MM.1S (cell line): ENCODE data around the gene KCNMA1.

Experiments
- DNase-seq: peaks from one replicate; pipeline ENCODE4 v3.0.0-alpha.2; 2015
- H2AFZ ChIP-seq: fragments of 300-600 bp; sonication (generic); 2 replicates; pipeline ENCODE4 v1.6.0; 2016; ENCODE audit warnings: antibody characterized with exemption, low read length
- H3F3A ChIP-seq: fragments of 300-600 bp; sonication (generic); 2 replicates; pipeline ENCODE4 v1.6.1; 2016; ENCODE audit warnings: mild to moderate bottlenecking, antibody characterized with exemption, low read length, moderate library complexity, mixed read lengths; ENCODE audit not compliant: insufficient read depth
- H3K27ac ChIP-seq: fragments of 300-600 bp; sonication (generic); 2 replicates; pipeline ENCODE4 v1.5.1; 2016; ENCODE audit warnings: mild to moderate bottlenecking, low read length
- H3K27me3 ChIP-seq: fragments of 300-600 bp; sonication (generic); replicated peaks from 2 replicates; pipeline ENCODE4 v1.6.0; 2016; ENCODE audit warnings: low read length; ENCODE audit not compliant: insufficient read depth
- H3K36me3 ChIP-seq: fragments of 300-600 bp; sonication (generic); replicated peaks from 2 replicates; pipeline ENCODE4 v1.6.1; 2016; ENCODE audit warnings: mild to moderate bottlenecking, low read length, mixed read lengths; ENCODE audit not compliant: insufficient read depth
- H3K4me1 ChIP-seq: fragments of 300-600 bp; sonication (generic); 2 replicates; pipeline ENCODE4 v1.6.1; 2016; ENCODE audit warnings: low read length, mixed read lengths
- H3K4me2 ChIP-seq: fragments of 300-600 bp; sonication (generic); 2 replicates; pipeline ENCODE4 v1.6.0; 2016; ENCODE audit warnings: low read depth, low read length
- H3K4me3 ChIP-seq: fragments of 300-600 bp; sonication (generic); 2 replicates; pipeline ENCODE4 v1.5.1; 2016; ENCODE audit warnings: low read length, mixed read lengths
- H3K79me2 ChIP-seq: fragments of 300-600 bp; sonication (generic); 2 replicates; pipeline ENCODE4 v1.6.1; 2016; ENCODE audit warnings: mixed run types, low read length, mixed read lengths
- H3K9ac ChIP-seq: fragments of 300-600 bp; sonication (generic); 2 replicates; pipeline ENCODE4 v1.6.1; 2016; ENCODE audit warnings: low read length, mixed read lengths
- H3K9me2 ChIP-seq: fragments of 300-600 bp; sonication (generic); replicated peaks from 2 replicates; pipeline ENCODE4 v1.6.1; 2016; ENCODE audit warnings: mild to moderate bottlenecking, low read length, mixed read lengths; ENCODE audit not compliant: insufficient read depth
- H3K9me3 ChIP-seq: fragments of 300-600 bp; sonication (generic); replicated peaks from 2 replicates; pipeline ENCODE4 v1.6.1; 2016; ENCODE audit warnings: mild to moderate bottlenecking, low read length, mixed read lengths; ENCODE audit not compliant: insufficient read depth
- H4K20me1 ChIP-seq: fragments of 300-600 bp; sonication (generic); 2 replicates; pipeline ENCODE4 v1.6.1; 2016; ENCODE audit warnings: mild to moderate bottlenecking, low read length, moderate library complexity, mixed read lengths; ENCODE audit not compliant: insufficient read depth
- EZH2 ChIP-seq: fragments of 300-600 bp; sonication (generic); optimal IDR thresholded peaks from 2 replicates; pipeline ENCODE3; 2017; ENCODE audit warnings: low read depth, mild to moderate bottlenecking, antibody characterized with exemption, low read length, mixed read lengths
- EZH2phosphoT487 ChIP-seq: fragments of 300-600 bp; sonication (generic); IDR thresholded peaks from 2 replicates; pipeline ENCODE4 v1.6.1; 2018; ENCODE audit warnings: antibody characterized with exemption, low read length
- TF ChIP-seq, protein P1 (sequence below): fragments of 300-600 bp; sonication (generic); IDR thresholded peaks from 2 replicates; pipeline ENCODE4 v1.5.1; 2016; ENCODE audit warnings: antibody characterized with exemption, low read length, mixed read lengths

Gene KCNMA1

DNA sequence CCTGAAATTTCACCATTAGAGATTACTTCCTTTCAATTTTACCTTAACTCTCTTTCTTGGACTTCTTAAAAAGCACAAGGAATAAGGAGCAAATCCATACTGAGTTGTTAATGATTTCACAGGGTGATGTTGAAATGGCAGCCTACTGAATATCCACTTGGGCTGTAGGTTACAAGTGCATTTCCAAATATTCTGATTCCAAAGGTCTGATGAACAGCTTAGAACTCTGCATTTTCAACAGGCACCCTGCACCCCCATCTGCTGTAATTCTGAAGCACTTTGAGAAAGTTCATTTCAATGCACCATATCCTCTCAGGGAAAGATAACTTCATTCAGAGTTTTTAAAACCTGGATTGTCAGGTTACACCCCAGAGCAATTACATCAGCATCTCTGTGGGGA, 368.4 kb downstream of the KCNMA1 start:
- Histone ChIP-seq H2AFZ (no peak overlapping the region), H3K27ac (no peak overlapping the region), H3K9me2 (no peaks in the 10 kb centered on the region), H3K4me1 (peaks cover 6% of the 10 kb centered on the region), H3F3A (no peaks in the 10 kb centered on the region), H3K9me3 (no peaks in the 10 kb centered on the region), H4K20me1 (no peaks in the 10 kb centered on the region), H3K79me2 (no peaks in the 10 kb centered on the region), H3K9ac (no peak overlapping the region), H3K27me3 (no peaks in the 10 kb centered on the region), H3K4me2 (no peak overlapping the region), H3K36me3 (no peaks in the 10 kb centered on the region), H3K4me3 (no peak overlapping the region)
- no peak for TF ChIP-seq EZH2
- DNase-seq: no peak

DNA sequence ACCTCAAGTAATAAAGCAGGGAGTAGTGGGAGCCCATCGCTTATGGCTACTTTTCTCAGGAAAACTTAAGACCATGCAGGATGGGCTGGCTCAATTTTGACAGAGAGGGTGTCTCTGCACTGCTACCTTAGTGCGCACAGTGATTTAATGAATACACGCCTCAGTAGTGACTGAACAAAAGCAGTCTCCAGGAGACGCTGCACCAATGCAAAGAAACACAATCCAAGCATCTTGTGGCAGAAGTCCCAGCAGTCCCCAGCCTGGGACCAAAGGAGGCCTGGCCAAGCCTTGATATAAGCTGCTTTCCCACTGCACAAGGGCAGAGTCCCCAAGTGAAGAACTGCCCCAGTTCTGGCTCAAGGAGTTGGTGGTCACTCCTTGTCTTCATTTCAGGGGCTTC, 368.9 kb downstream of the KCNMA1 start:
- H3K9me2 ChIP-seq: no peaks in the 10 kb centered on the region
- H3K9ac ChIP-seq: no peak overlapping the region
- no peaks in the 10 kb centered on the region for H3K9me3 ChIP-seq
- H3F3A ChIP-seq: no peaks in the 10 kb centered on the region
- no peak overlapping the region for H3K4me3 ChIP-seq
- no peak overlapping the region for H3K4me2 ChIP-seq
- no peak overlapping the region for H2AFZ ChIP-seq
- no peaks in the 10 kb centered on the region for H3K79me2 ChIP-seq
- no peaks in the 10 kb centered on the region for H3K27me3 ChIP-seq
- H3K27ac ChIP-seq: no peak overlapping the region
- H4K20me1 ChIP-seq: no peaks in the 10 kb centered on the region
- TF ChIP-seq EZH2: no peak
- TF ChIP-seq, protein P1, sequence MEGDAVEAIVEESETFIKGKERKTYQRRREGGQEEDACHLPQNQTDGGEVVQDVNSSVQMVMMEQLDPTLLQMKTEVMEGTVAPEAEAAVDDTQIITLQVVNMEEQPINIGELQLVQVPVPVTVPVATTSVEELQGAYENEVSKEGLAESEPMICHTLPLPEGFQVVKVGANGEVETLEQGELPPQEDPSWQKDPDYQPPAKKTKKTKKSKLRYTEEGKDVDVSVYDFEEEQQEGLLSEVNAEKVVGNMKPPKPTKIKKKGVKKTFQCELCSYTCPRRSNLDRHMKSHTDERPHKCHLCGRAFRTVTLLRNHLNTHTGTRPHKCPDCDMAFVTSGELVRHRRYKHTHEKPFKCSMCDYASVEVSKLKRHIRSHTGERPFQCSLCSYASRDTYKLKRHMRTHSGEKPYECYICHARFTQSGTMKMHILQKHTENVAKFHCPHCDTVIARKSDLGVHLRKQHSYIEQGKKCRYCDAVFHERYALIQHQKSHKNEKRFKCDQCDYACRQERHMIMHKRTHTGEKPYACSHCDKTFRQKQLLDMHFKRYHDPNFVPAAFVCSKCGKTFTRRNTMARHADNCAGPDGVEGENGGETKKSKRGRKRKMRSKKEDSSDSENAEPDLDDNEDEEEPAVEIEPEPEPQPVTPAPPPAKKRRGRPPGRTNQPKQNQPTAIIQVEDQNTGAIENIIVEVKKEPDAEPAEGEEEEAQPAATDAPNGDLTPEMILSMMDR: no peak
- TF ChIP-seq EZH2phosphoT487: no peak
- no peaks in the 10 kb centered on the region for H3K36me3 ChIP-seq
- H3K4me1 ChIP-seq: peaks cover 10% of the 10 kb centered on the region
- no peak for DNase-seq

DNA sequence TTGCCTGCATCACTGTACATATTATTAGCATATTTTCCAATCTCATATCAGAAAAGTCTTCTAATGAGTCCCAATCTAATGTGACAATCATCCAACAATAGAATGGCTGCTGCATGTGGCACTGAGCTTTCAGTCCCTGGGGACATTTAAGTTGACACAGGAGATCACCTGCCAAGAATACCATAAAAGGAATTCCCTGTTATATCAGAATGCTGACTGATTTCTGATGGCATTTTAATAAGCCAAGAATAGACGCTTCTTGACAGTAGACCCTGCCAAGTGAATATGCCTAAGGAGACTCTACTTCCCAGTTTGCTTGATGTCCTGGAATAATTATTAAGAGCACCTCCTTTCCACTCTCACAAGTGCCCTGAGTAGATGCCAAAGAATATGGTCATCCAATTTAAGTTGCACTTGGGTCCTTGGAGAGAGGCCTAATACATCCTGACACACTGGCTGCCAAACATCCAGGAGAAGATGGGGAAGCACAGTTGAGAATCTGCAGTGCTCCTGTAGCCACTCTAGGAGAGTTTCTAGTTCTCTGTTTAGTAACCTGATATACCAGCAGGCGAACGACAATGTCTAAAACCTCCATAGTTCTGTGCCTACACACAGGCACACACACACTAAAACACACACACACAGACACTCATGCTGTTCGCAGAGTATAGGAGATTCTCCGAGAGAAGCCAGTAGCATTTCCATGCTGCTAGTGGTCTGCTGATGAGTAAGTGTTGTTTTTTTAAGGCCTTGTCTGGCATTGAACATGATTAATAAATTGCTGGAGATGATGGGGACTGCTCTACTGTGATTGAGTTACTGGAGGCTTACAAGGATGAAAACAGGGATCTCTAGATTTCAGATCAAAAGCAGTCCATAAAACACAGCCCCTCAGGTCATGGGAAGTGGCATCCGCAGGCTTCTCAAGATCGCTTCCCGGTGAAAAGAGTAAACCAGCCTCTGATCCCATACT, 369.6 kb downstream of the KCNMA1 start:
- DNase-seq: no peak
- TF ChIP-seq, protein P1: no peak
- TF ChIP-seq EZH2phosphoT487: no peak
- TF ChIP-seq EZH2: no peak
- Histone ChIP-seq H3F3A (no peaks in the 10 kb centered on the region), H3K9me3 (no peaks in the 10 kb centered on the region), H3K9me2 (no peaks in the 10 kb centered on the region), H3K4me2 (no peak overlapping the region), H3K27me3 (no peaks in the 10 kb centered on the region), H3K4me1 (peaks cover 14% of the 10 kb centered on the region), H3K9ac (no peak overlapping the region), H3K4me3 (no peak overlapping the region), H3K79me2 (no peaks in the 10 kb centered on the region), H2AFZ (no peak overlapping the region), H3K27ac (no peak overlapping the region), H4K20me1 (no peaks in the 10 kb centered on the region), H3K36me3 (no peaks in the 10 kb centered on the region)

DNA sequence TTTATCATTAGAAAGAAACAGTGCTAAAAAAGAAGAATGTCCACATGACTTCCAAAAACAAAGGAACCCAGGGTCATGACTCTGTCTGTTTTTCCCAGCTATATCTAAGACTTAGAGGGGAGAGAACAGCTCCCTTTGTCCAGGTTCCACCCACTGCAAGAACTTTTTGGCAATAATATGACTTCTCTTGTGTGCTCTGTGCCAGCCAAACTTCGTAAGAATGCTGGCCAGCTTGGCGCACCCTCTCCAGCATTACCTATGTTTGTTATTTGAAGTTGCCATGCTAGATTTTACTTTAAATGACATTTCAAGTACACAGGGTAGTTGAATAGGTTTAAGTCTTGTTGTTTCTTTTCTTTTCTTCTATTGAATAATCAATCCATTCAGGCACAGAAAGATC, 371.4 kb downstream of the KCNMA1 start:
- no peaks in the 10 kb centered on the region for H3K36me3 ChIP-seq
- H3F3A ChIP-seq: no peaks in the 10 kb centered on the region
- TF ChIP-seq EZH2 (no peak), EZH2phosphoT487 (no peak)
- TF ChIP-seq, protein P1: no peak
- no peaks in the 10 kb centered on the region for H3K79me2 ChIP-seq
- H3K4me3 ChIP-seq: no peak overlapping the region
- H3K4me1 ChIP-seq: peaks cover 14% of the 10 kb centered on the region
- no peak overlapping the region for H3K9ac ChIP-seq
- H3K27me3 ChIP-seq: no peaks in the 10 kb centered on the region
- H3K9me3 ChIP-seq: no peaks in the 10 kb centered on the region
- no peaks in the 10 kb centered on the region for H4K20me1 ChIP-seq
- H2AFZ ChIP-seq: no peak overlapping the region
- no peak for DNase-seq
- H3K27ac ChIP-seq: no peak overlapping the region
- no peaks in the 10 kb centered on the region for H3K9me2 ChIP-seq
- no peak overlapping the region for H3K4me2 ChIP-seq
